Fibroblast of lung (primary cell): ENCODE measurements around the gene CCDC138. TPM values are rescaled to one million over a fixed set of nuclear protein-coding genes. Genes with fewer than 3 reads are reported as not detected.

Experiments
- DNase-seq, 2 donors: peaks; one replicate each; pipeline versions ENCODE4 v3.0.0 to v3.0.0-alpha.2; 2010; ENCODE audit warnings: low read depth in 2 of 2
- H2AFZ ChIP-seq: 2 replicates; pipeline ENCODE4 v1.5.1; 2012; ENCODE audit warnings: low read length, control low read depth, inconsistent platforms
- H3K27ac ChIP-seq: 2 replicates; pipeline ENCODE4 v1.5.1; 2011; ENCODE audit warnings: low read length, control low read depth; ENCODE audit not compliant: insufficient read depth
- H3K27me3 ChIP-seq: 2 replicates; pipeline ENCODE4 v1.5.1; 2011; ENCODE audit warnings: mild to moderate bottlenecking, low read length; ENCODE audit not compliant: control insufficient read depth, insufficient read depth
- H3K36me3 ChIP-seq: 2 replicates; pipeline ENCODE4 v1.5.1; 2011; ENCODE audit warnings: low read length; ENCODE audit not compliant: control insufficient read depth, insufficient read depth
- H3K4me1 ChIP-seq: 2 replicates; pipeline ENCODE4 v1.5.1; 2011; ENCODE audit warnings: low read length; ENCODE audit not compliant: control insufficient read depth, insufficient read depth; ENCODE audit errors: extremely low read depth
- H3K4me2 ChIP-seq: 2 replicates; pipeline ENCODE4 v1.5.1; 2011; ENCODE audit warnings: low read length, control low read depth; ENCODE audit not compliant: insufficient read depth; ENCODE audit errors: extremely low read depth
- H3K4me3 ChIP-seq, 4 experiments: fragments of 200-600 bp in 1 of 4; sonication (generic) in 1 of 4; replicated peaks in 1 of 4; 2 replicates each; pipeline ENCODE4 v1.5.1; 2011 to 2016; ENCODE audit warnings: low read length in 4 of 4, low read depth in 3 of 4, mild to moderate bottlenecking in 3 of 4, control low read depth in 2 of 4, inconsistent platforms in 1 of 4, mixed read lengths in 1 of 4; ENCODE audit not compliant: insufficient read depth in 1 of 4; ENCODE audit errors: control extremely low read depth in 1 of 4
- H3K79me2 ChIP-seq: 2 replicates; pipeline ENCODE4 v1.5.1; 2012; ENCODE audit warnings: mild to moderate bottlenecking, low read length, inconsistent platforms; ENCODE audit not compliant: control insufficient read depth, insufficient read depth
- H3K9ac ChIP-seq: 2 replicates; pipeline ENCODE4 v1.5.1; 2011; ENCODE audit warnings: mild to moderate bottlenecking, low read length, control low read depth; ENCODE audit not compliant: insufficient read depth
- H3K9me3 ChIP-seq: 2 replicates; pipeline ENCODE4 v1.5.1; 2012; ENCODE audit warnings: low read depth, low read length; ENCODE audit not compliant: control insufficient read depth, insufficient read depth
- H4K20me1 ChIP-seq: 2 replicates; pipeline ENCODE4 v1.5.1; 2011; ENCODE audit warnings: low read length; ENCODE audit not compliant: control insufficient read depth, insufficient read depth; ENCODE audit errors: extremely low read depth
- EZH2 ChIP-seq: IDR thresholded peaks from 2 replicates; pipeline ENCODE4 v1.5.1; 2012; ENCODE audit warnings: low read length, control low read depth, mild to moderate bottlenecking; ENCODE audit errors: missing control alignments
- polyA plus RNA-seq, 2 donors: library from polyadenylated mRNA; depleted of rRNA in 1 of 2; stranded (reverse) in 1 of 2; unstranded in 1 of 2; fragments of >200 nt; gene quantifications; 2 replicates each; pipeline ENCODE4 v1.2.1, GENCODE V29; 2011 to 2012; ENCODE audit warnings: missing spikeins in 1 of 2
- total RNA-seq: library from RNA; depleted of rRNA; stranded (reverse); fragments of >200 nt; gene quantifications from 2 replicates; pipeline ENCODE4 v1.2.1, GENCODE V29; 2014
- TF ChIP-seq, protein P1 (sequence below), 2 donors: IDR thresholded peaks in 1 of 2; conservative IDR thresholded peaks in 1 of 2; 1 replicate in 1 of 2; 2 replicates in 1 of 2; pipeline ENCODE4 v1.5.1; 2011 to 2012; ENCODE audit warnings: low read length in 2 of 2, control low read depth in 1 of 2, inconsistent platforms in 1 of 2, low read depth in 1 of 2, mild to moderate bottlenecking in 1 of 2

The CCDC138 gene
- total and polyA plus RNA-seq, 2 donors (not counting 1 experiment from before 2014, with no cell fraction given) = 1.7 to 3.3 TPM

DNA sequence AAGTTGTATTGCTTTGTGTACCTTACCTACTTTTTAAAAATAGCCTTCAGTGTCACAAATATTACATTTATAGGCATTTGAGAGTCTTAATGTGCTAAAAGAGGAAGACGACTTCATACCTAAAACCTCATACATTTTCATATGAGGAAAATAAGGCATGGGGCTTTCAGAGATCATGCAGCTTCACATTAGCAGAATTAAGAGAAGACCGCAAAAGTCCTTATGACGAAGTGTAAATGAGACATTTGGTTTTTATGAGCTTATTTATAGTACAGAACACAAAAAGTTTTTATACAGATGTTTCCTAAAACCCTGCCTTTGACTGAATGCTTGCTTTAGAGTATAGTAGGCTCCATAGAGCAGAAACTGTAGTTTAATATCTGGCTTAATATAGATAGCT, 10.1 kb upstream of the CCDC138 start:
- no peak overlapping the region for H3K9ac ChIP-seq
- no peak for DNase-seq
- H3K9me3 ChIP-seq = no peaks in the 10 kb centered on the region
- no peaks in the 10 kb centered on the region for H3K4me1 ChIP-seq
- no peaks in the 10 kb centered on the region for H3K27me3 ChIP-seq
- no peak overlapping the region for H3K4me2 ChIP-seq
- H2AFZ ChIP-seq = no peak overlapping the region
- TF ChIP-seq, protein P1, sequence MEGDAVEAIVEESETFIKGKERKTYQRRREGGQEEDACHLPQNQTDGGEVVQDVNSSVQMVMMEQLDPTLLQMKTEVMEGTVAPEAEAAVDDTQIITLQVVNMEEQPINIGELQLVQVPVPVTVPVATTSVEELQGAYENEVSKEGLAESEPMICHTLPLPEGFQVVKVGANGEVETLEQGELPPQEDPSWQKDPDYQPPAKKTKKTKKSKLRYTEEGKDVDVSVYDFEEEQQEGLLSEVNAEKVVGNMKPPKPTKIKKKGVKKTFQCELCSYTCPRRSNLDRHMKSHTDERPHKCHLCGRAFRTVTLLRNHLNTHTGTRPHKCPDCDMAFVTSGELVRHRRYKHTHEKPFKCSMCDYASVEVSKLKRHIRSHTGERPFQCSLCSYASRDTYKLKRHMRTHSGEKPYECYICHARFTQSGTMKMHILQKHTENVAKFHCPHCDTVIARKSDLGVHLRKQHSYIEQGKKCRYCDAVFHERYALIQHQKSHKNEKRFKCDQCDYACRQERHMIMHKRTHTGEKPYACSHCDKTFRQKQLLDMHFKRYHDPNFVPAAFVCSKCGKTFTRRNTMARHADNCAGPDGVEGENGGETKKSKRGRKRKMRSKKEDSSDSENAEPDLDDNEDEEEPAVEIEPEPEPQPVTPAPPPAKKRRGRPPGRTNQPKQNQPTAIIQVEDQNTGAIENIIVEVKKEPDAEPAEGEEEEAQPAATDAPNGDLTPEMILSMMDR (conservative IDR thresholded peaks at IDR 0.05 in 1 of 2, IDR thresholded peaks at IDR 0.05 in 1 of 2; ENCODE audit: low read depth in 1 of 2, low read length in 2 of 2) = no peak
- no peak for TF ChIP-seq EZH2
- H3K36me3 ChIP-seq = peaks cover 5% of the 10 kb centered on the region
- no peaks in the 10 kb centered on the region for H4K20me1 ChIP-seq
- H3K4me3 ChIP-seq = no peak overlapping the region
- no peaks in the 10 kb centered on the region for H3K79me2 ChIP-seq
- H3K27ac ChIP-seq = no peak overlapping the region

DNA sequence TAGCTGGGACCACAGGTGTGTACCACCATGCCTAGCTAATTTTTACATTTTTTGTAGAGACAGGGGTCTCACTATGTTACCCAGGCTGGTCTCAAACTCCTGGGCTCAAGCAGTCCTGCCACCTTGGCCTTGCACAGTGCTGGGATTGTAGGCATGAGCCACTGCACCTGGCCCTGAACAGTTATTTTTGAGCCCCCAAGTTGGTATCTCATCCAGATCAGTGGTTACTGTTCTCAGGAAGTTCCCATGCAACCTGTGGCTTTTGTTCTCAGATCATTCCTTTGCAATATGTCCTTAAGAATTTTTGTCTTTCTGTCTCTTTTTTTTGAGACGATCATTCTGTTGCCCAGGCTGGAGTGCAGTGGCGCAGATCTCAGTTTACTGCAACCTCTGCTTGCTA, 7.7 kb upstream of the CCDC138 start:
- H3K9ac ChIP-seq = no peak overlapping the region
- no peaks in the 10 kb centered on the region for H3K4me1 ChIP-seq
- no peak overlapping the region for H3K4me3 ChIP-seq
- TF ChIP-seq, protein P1 (conservative IDR thresholded peaks at IDR 0.05 in 1 of 2, IDR thresholded peaks at IDR 0.05 in 1 of 2; ENCODE audit: low read depth in 1 of 2, low read length in 2 of 2) = no peak
- TF ChIP-seq EZH2 = no peak
- H3K4me2 ChIP-seq = no peak overlapping the region
- H2AFZ ChIP-seq = no peak overlapping the region
- no peaks in the 10 kb centered on the region for H4K20me1 ChIP-seq
- H3K79me2 ChIP-seq = no peaks in the 10 kb centered on the region
- H3K27ac ChIP-seq = no peak overlapping the region
- H3K27me3 ChIP-seq = no peaks in the 10 kb centered on the region
- DNase-seq = no peak
- peaks cover 5% of the 10 kb centered on the region for H3K36me3 ChIP-seq
- no peaks in the 10 kb centered on the region for H3K9me3 ChIP-seq

DNA sequence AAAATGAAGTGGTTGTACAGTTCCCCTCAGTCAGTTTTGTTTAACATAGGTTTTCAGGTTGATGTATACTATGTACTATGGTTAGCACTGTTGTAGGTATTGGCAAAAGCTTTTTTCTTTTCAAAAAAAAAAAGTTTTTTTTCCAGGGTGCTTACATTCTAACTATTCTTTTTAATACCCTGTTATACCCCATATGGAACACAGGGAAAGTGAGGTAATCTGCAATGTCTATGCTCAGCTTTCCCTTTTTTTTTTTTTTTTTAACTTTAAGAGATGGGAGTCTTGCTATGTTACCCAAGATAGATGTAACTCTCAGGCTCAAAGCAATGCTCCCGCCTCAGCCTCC, 590 bp upstream of the CCDC138 start:
- Histone ChIP-seq H3K4me3 (peak overlapping the region; percentile 49 to 76 (median 66)), H3K4me2 (peak overlapping the region; percentile 80), H2AFZ (no peak overlapping the region), H3K27ac (peak overlapping the region; percentile 80), H3K9ac (peak overlapping the region; percentile 67), H3K4me1 (no peaks in the 10 kb centered on the region), H3K9me3 (no peaks in the 10 kb centered on the region), H3K79me2 (peaks cover 4% of the 10 kb centered on the region), H3K36me3 (peaks cover 2% of the 10 kb centered on the region), H3K27me3 (no peaks in the 10 kb centered on the region), H4K20me1 (no peaks in the 10 kb centered on the region)
- TF ChIP-seq EZH2 = no peak
- TF ChIP-seq, protein P1 (conservative IDR thresholded peaks at IDR 0.05 in 1 of 2, IDR thresholded peaks at IDR 0.05 in 1 of 2; ENCODE audit: low read depth in 1 of 2, low read length in 2 of 2) = no peak
- DNase-seq = peak in 1 of 2 donors; percentile 42
